NCI-H187 (cell line): ENCODE results near the gene PPP1R3F.

Experiments
- DNase-seq, 2 experiments: peaks; one replicate each; lab custom pipeline; 2025; lab: John Stamatoyannopoulos, UW

PPP1R3F gene

GRCh38 chrX:49269767-49270248 lies at the start of gene PPP1R3F:
PPP1R3F (plus strand) TSS chrX:49269793; CDS start chrX:49269870, 77 bp downstream.
- DNase-seq: no peak

- DNase-seq: no peak
These were observed 49.5 kb upstream of the PPP1R3F start for GRCh38 chrX:49220100-49220499.

GRCh38 chrX:49221868-49222267 lies 47.7 kb upstream of the PPP1R3F start:
- DNase-seq: no peak

GRCh38 chrX:49225858-49226257 lies 43.7 kb upstream of the PPP1R3F start:
- DNase-seq: no peak

- DNase-seq: no peak
These were observed 42.6 kb upstream of the PPP1R3F start for GRCh38 chrX:49226946-49227345.

- no peak for DNase-seq
These were observed 41.9 kb upstream of the PPP1R3F start for GRCh38 chrX:49227726-49228125.

- no peak for DNase-seq
These were observed 41.4 kb upstream of the PPP1R3F start for GRCh38 chrX:49228185-49228584.

- DNase-seq: peak in 1 of 2 experiments; percentile 7
These were observed 38.9 kb upstream of the PPP1R3F start for GRCh38 chrX:49230500-49231232.

- DNase-seq: no peak
These were observed 38.1 kb upstream of the PPP1R3F start for GRCh38 chrX:49231333-49232000.

- DNase-seq: no peak
These were observed 37.1 kb upstream of the PPP1R3F start for GRCh38 chrX:49232525-49232924.

- no peak for DNase-seq
These were observed 36.4 kb upstream of the PPP1R3F start, which contains the start of gene CACNA1F for GRCh38 chrX:49233176-49233575. CACNA1F (minus strand) TSS chrX:49233340; CDS start chrX:49233309, 31 bp downstream.

GRCh38 chrX:49233887-49234555 lies 35.6 kb upstream of the PPP1R3F start:
- no peak for DNase-seq

- no peak for DNase-seq
These were observed 32.5 kb upstream of the PPP1R3F start for GRCh38 chrX:49237060-49237459.

GRCh38 chrX:49238735-49239134 lies 30.9 kb upstream of the PPP1R3F start:
- DNase-seq: no peak

GRCh38 chrX:49242545-49243066 lies 27.0 kb upstream of the PPP1R3F start:
- no peak for DNase-seq

- no peak for DNase-seq
These were observed 26.4 kb upstream of the PPP1R3F start for GRCh38 chrX:49243166-49243565.

GRCh38 chrX:49244207-49244606 lies 25.4 kb upstream of the PPP1R3F start:
- DNase-seq: no peak

- no peak for DNase-seq
These were observed 23.1 kb upstream of the PPP1R3F start for GRCh38 chrX:49246541-49246940.

- DNase-seq: no peak
These were observed 22.2 kb upstream of the PPP1R3F start for GRCh38 chrX:49247346-49247745.

- no peak for DNase-seq
These were observed 21.4 kb upstream of the PPP1R3F start for GRCh38 chrX:49247916-49248811.

- DNase-seq: no peak
These were observed 20.5 kb upstream of the PPP1R3F start for GRCh38 chrX:49249071-49249470.
